Measurements from ENCODE around the gene RTKN2. TPM values are rescaled to one million over a fixed set of nuclear protein-coding genes. Genes with fewer than 3 reads are reported as not detected.

Gene RTKN2
- total and polyA plus RNA-seq, 2 experiments from 2014 or later, result 0.68 to 6.6 TPM

GRCh38 chr10:62259998-62260397 lies 8.6 kb downstream of the RTKN2 start:
- no peak overlapping the region for H3K27ac ChIP-seq
- TF ChIP-seq EZH2 (IDR thresholded peaks at IDR 0.05; ENCODE audit: borderline replicate concordance), result no peak
- no peak for TF ChIP-seq CTCF (IDR thresholded peaks at IDR 0.05; ENCODE audit: poor library complexity)
- TF ChIP-seq EZH2phosphoT487 (IDR thresholded peaks at IDR 0.05; ENCODE audit: low read depth, severe bottlenecking, unreplicated experiment), result no peak
- no peaks in the 10 kb centered on the region for H3K9me2 ChIP-seq (replicated peaks; ENCODE audit: insufficient read depth)
- H4K20me1 ChIP-seq (ENCODE audit: insufficient read depth, poor library complexity, severe bottlenecking), result no peaks in the 10 kb centered on the region
- no peak overlapping the region for H3K4me2 ChIP-seq
- WGBS (ENCODE audit: low lambda C conversion rate, missing lambda C conversion rate), result 97% methylated on average over 1 of the region's 1 CpG
- H3K9me3 ChIP-seq (ENCODE audit: low read depth), result no peaks in the 10 kb centered on the region
- H3K79me2 ChIP-seq, result peaks cover 9% of the 10 kb centered on the region
- no peaks in the 10 kb centered on the region for H3K27me3 ChIP-seq
- H3K36me3 ChIP-seq (replicated peaks; ENCODE audit: insufficient read depth, low read depth), result no peaks in the 10 kb centered on the region
- H2AFZ ChIP-seq, result no peak overlapping the region
- no peak for DNase-seq (ENCODE audit: low spot score)
- no peak overlapping the region for H3K4me3 ChIP-seq
- H3K4me1 ChIP-seq (ENCODE audit: insufficient read depth), result no peaks in the 10 kb centered on the region

GRCh38 chr10:62259456-62259855 lies 9.2 kb downstream of the RTKN2 start:
- Histone ChIP-seq H3K4me1 (ENCODE audit: insufficient read depth) (no peaks in the 10 kb centered on the region), H3K36me3 (replicated peaks; ENCODE audit: insufficient read depth, low read depth) (no peaks in the 10 kb centered on the region), H3K4me3 (no peak overlapping the region), H3K27ac (no peak overlapping the region), H3K9me2 (replicated peaks; ENCODE audit: insufficient read depth) (no peaks in the 10 kb centered on the region), H3K27me3 (no peaks in the 10 kb centered on the region), H3K9me3 (ENCODE audit: low read depth) (no peaks in the 10 kb centered on the region), H3K79me2 (peaks cover 9% of the 10 kb centered on the region), H2AFZ (no peak overlapping the region), H4K20me1 (ENCODE audit: insufficient read depth, poor library complexity, severe bottlenecking) (no peaks in the 10 kb centered on the region), H3K4me2 (no peak overlapping the region)
- 85% methylated on average over 4 of the region's 4 CpGs for WGBS (ENCODE audit: low lambda C conversion rate, missing lambda C conversion rate)
- no peak for TF ChIP-seq EZH2 (IDR thresholded peaks at IDR 0.05; ENCODE audit: borderline replicate concordance)
- no peak for TF ChIP-seq CTCF (IDR thresholded peaks at IDR 0.05; ENCODE audit: poor library complexity)
- TF ChIP-seq EZH2phosphoT487 (IDR thresholded peaks at IDR 0.05; ENCODE audit: low read depth, severe bottlenecking, unreplicated experiment), result no peak
- no peak for DNase-seq (ENCODE audit: low spot score)

GRCh38 chr10:62258926-62259325 lies 9.7 kb downstream of the RTKN2 start:
- Histone ChIP-seq H3K79me2 (peaks cover 9% of the 10 kb centered on the region), H2AFZ (no peak overlapping the region), H3K27me3 (no peaks in the 10 kb centered on the region), H3K36me3 (replicated peaks; ENCODE audit: insufficient read depth, low read depth) (no peaks in the 10 kb centered on the region), H4K20me1 (ENCODE audit: insufficient read depth, poor library complexity, severe bottlenecking) (no peaks in the 10 kb centered on the region), H3K4me3 (no peak overlapping the region), H3K27ac (no peak overlapping the region), H3K9me3 (ENCODE audit: low read depth) (no peaks in the 10 kb centered on the region), H3K4me1 (ENCODE audit: insufficient read depth) (no peaks in the 10 kb centered on the region), H3K9me2 (replicated peaks; ENCODE audit: insufficient read depth) (no peaks in the 10 kb centered on the region), H3K4me2 (no peak overlapping the region)
- no peak for TF ChIP-seq CTCF (IDR thresholded peaks at IDR 0.05; ENCODE audit: poor library complexity)
- TF ChIP-seq EZH2 (IDR thresholded peaks at IDR 0.05; ENCODE audit: borderline replicate concordance), result no peak
- TF ChIP-seq EZH2phosphoT487 (IDR thresholded peaks at IDR 0.05; ENCODE audit: low read depth, severe bottlenecking, unreplicated experiment), result no peak
- DNase-seq (ENCODE audit: low spot score), result no peak
- 97% methylated on average over 3 of the region's 3 CpGs for WGBS (ENCODE audit: low lambda C conversion rate, missing lambda C conversion rate)

- Histone ChIP-seq H4K20me1 (ENCODE audit: insufficient read depth, poor library complexity, severe bottlenecking) (no peaks in the 10 kb centered on the region), H3K9me3 (ENCODE audit: low read depth) (no peaks in the 10 kb centered on the region), H2AFZ (no peak overlapping the region), H3K27ac (no peak overlapping the region), H3K4me2 (no peak overlapping the region), H3K79me2 (peaks cover 2% of the 10 kb centered on the region), H3K9me2 (replicated peaks; ENCODE audit: insufficient read depth) (no peaks in the 10 kb centered on the region), H3K4me3 (no peak overlapping the region), H3K4me1 (ENCODE audit: insufficient read depth) (no peaks in the 10 kb centered on the region), H3K27me3 (no peaks in the 10 kb centered on the region), H3K36me3 (replicated peaks; ENCODE audit: insufficient read depth, low read depth) (no peaks in the 10 kb centered on the region)
- DNase-seq (ENCODE audit: low spot score), result no peak
- TF ChIP-seq CTCF (IDR thresholded peaks at IDR 0.05; ENCODE audit: poor library complexity), result no peak
- TF ChIP-seq EZH2phosphoT487 (IDR thresholded peaks at IDR 0.05; ENCODE audit: low read depth, severe bottlenecking, unreplicated experiment), result no peak
- TF ChIP-seq EZH2 (IDR thresholded peaks at IDR 0.05; ENCODE audit: borderline replicate concordance), result no peak
- 95% methylated on average over 1 of the region's 1 CpG for WGBS (ENCODE audit: low lambda C conversion rate, missing lambda C conversion rate)
Observed at GRCh38 chr10:62253704-62254103, 14.9 kb downstream of the RTKN2 start.

All from hepatocyte (in vitro differentiated cells).